IPS DF 6.9 (cell line): Measurements from ENCODE around the gene DDAH1.

Experiments
- DNase-seq: peaks from one replicate; pipeline ENCODE4 v3.0.0-alpha.2; 2013; ENCODE audit warnings: low read depth, low spot score
- H3K27ac ChIP-seq: one replicate; pipeline ENCODE4 v1.5.1; 2013; ENCODE audit warnings: low read length, control low read depth
- H3K27me3 ChIP-seq: 2 replicates; pipeline ENCODE4 v1.6.1; 2013; ENCODE audit warnings: mild to moderate bottlenecking, low read length; ENCODE audit not compliant: control insufficient read depth, insufficient read depth
- H3K36me3 ChIP-seq: 2 replicates; pipeline ENCODE4 v1.6.1; 2013; ENCODE audit warnings: low read length; ENCODE audit not compliant: control insufficient read depth, insufficient read depth
- H3K4me1 ChIP-seq: 2 replicates; pipeline ENCODE4 v1.6.1; 2013; ENCODE audit warnings: low read length; ENCODE audit not compliant: control insufficient read depth, insufficient read depth
- H3K4me3 ChIP-seq: 2 replicates; pipeline ENCODE4 v1.5.1; 2013; ENCODE audit warnings: mild to moderate bottlenecking, low read length
- H3K9me3 ChIP-seq: 2 replicates; pipeline ENCODE4 v1.6.1; 2013; ENCODE audit warnings: low read length, inconsistent platforms; ENCODE audit not compliant: control insufficient read depth, insufficient read depth
- WGBS: extraction: QIAGEN DNeasy Blood & Tissue Kit; methylation state at CpG from one replicate; pipeline ENCODE4 v1.1.7; 2013; ENCODE audit warnings: mixed read lengths, missing lambda C conversion rate; ENCODE audit not compliant: insufficient read length, insufficient coverage; 5-methylcytosine and 5-hydroxymethylcytosine counted together

Gene DDAH1

GRCh38 chr1:85321237-85321964 lies 143.6 kb downstream of the DDAH1 start:
- Histone ChIP-seq H3K9me3 (no peaks in the 10 kb centered on the region), H3K4me1 (peaks cover 3% of the 10 kb centered on the region; the same call in 1 of the 2 replicates), H3K27me3 (no peaks in the 10 kb centered on the region), H3K36me3 (no peaks in the 10 kb centered on the region), H3K27ac (no peak overlapping the region), H3K4me3 (no peak overlapping the region)
- no peak for DNase-seq
- no CpG with 5 or more reads among the region's 7 CpGs for WGBS

GRCh38 chr1:85320371-85321131 lies 144.4 kb downstream of the DDAH1 start:
- no peak for DNase-seq
- Histone ChIP-seq H3K27ac (no peak overlapping the region), H3K27me3 (no peaks in the 10 kb centered on the region), H3K36me3 (no peaks in the 10 kb centered on the region), H3K4me1 (peaks cover 4% of the 10 kb centered on the region), H3K4me3 (no peak overlapping the region), H3K9me3 (no peaks in the 10 kb centered on the region)
- WGBS: no CpG with 5 or more reads among the region's 2 CpGs

GRCh38 chr1:85319931-85320330 lies 145.0 kb downstream of the DDAH1 start:
- H3K9me3 ChIP-seq: no peaks in the 10 kb centered on the region
- WGBS: no CpG with 5 or more reads among the region's 4 CpGs
- peaks cover 4% of the 10 kb centered on the region for H3K4me1 ChIP-seq
- no peak overlapping the region for H3K27ac ChIP-seq
- H3K4me3 ChIP-seq: no peak overlapping the region
- no peak for DNase-seq
- H3K27me3 ChIP-seq: no peaks in the 10 kb centered on the region
- no peaks in the 10 kb centered on the region for H3K36me3 ChIP-seq

GRCh38 chr1:85319491-85319890 lies 145.5 kb downstream of the DDAH1 start:
- Histone ChIP-seq H3K27me3 (no peaks in the 10 kb centered on the region), H3K9me3 (no peaks in the 10 kb centered on the region), H3K27ac (no peak overlapping the region), H3K36me3 (no peaks in the 10 kb centered on the region), H3K4me3 (no peak overlapping the region), H3K4me1 (peaks cover 3% of the 10 kb centered on the region; the same call in 1 of the 2 replicates)
- no CpG with 5 or more reads among the region's 3 CpGs for WGBS
- no peak for DNase-seq

GRCh38 chr1:85318217-85318616 lies 146.7 kb downstream of the DDAH1 start:
- Histone ChIP-seq H3K27ac (no peak overlapping the region), H3K4me1 (peaks cover 3% of the 10 kb centered on the region; the same call in 1 of the 2 replicates), H3K4me3 (no peak overlapping the region), H3K36me3 (no peaks in the 10 kb centered on the region), H3K9me3 (no peaks in the 10 kb centered on the region), H3K27me3 (no peaks in the 10 kb centered on the region)
- DNase-seq: no peak
- no CpG with 5 or more reads among the region's 1 CpG for WGBS

- no peak for DNase-seq
- no peak overlapping the region for H3K4me3 ChIP-seq
- no peak overlapping the region for H3K27ac ChIP-seq
- peaks cover 3% of the 10 kb centered on the region; the same call in 1 of the 2 replicates for H3K4me1 ChIP-seq
- H3K36me3 ChIP-seq: no peaks in the 10 kb centered on the region
- no CpG with 5 or more reads among the region's 5 CpGs for WGBS
- H3K9me3 ChIP-seq: no peaks in the 10 kb centered on the region
- H3K27me3 ChIP-seq: no peaks in the 10 kb centered on the region
These were observed 147.4 kb downstream of the DDAH1 start for GRCh38 chr1:85317560-85317959.

- Histone ChIP-seq H3K27me3 (no peaks in the 10 kb centered on the region), H3K4me1 (peaks cover 3% of the 10 kb centered on the region; the same call in 1 of the 2 replicates), H3K4me3 (no peak overlapping the region), H3K36me3 (no peaks in the 10 kb centered on the region), H3K27ac (no peak overlapping the region), H3K9me3 (no peaks in the 10 kb centered on the region)
- DNase-seq: no peak
- WGBS: no CpG with 5 or more reads among the region's 2 CpGs
These were observed 148.6 kb downstream of the DDAH1 start for GRCh38 chr1:85316321-85316720.

- no peaks in the 10 kb centered on the region for H3K27me3 ChIP-seq
- no peak for DNase-seq
- H3K9me3 ChIP-seq: no peaks in the 10 kb centered on the region
- no CpG with 5 or more reads among the region's 8 CpGs for WGBS
- no peaks in the 10 kb centered on the region for H3K36me3 ChIP-seq
- no peak overlapping the region for H3K4me3 ChIP-seq
- H3K4me1 ChIP-seq: peaks cover 3% of the 10 kb centered on the region; the same call in 1 of the 2 replicates
- no peak overlapping the region for H3K27ac ChIP-seq
These were observed 149.2 kb downstream of the DDAH1 start for GRCh38 chr1:85315789-85316188.

- Histone ChIP-seq H3K36me3 (no peaks in the 10 kb centered on the region), H3K27ac (no peak overlapping the region), H3K9me3 (no peaks in the 10 kb centered on the region), H3K27me3 (no peaks in the 10 kb centered on the region), H3K4me1 (peaks cover 1% of the 10 kb centered on the region; the same call in 1 of the 2 replicates), H3K4me3 (no peak overlapping the region)
- DNase-seq: no peak
These were observed 150.2 kb downstream of the DDAH1 start for GRCh38 chr1:85314726-85315125.

- H3K27ac ChIP-seq: no peak overlapping the region
- no peaks in the 10 kb centered on the region for H3K27me3 ChIP-seq
- WGBS: no CpG with 5 or more reads among the region's 3 CpGs
These were observed 150.9 kb downstream of the DDAH1 start for GRCh38 chr1:85313888-85314696.

More at GRCh38 chr1:85313888-85314696, 150.9 kb downstream of the DDAH1 start:
- Histone ChIP-seq H3K36me3 (no peaks in the 10 kb centered on the region), H3K4me1 (peaks cover 1% of the 10 kb centered on the region; the same call in 1 of the 2 replicates), H3K4me3 (no peak overlapping the region), H3K9me3 (no peaks in the 10 kb centered on the region)
- DNase-seq: no peak
